ENCODE measurements around the gene WASHC4.

The WASHC4 gene

GRCh38 chr12:105109465-105110212 lies 2.1 kb downstream of the WASHC4 start:
- H3K4me1 ChIP-seq (ENCODE audit: insufficient read depth, low read length, severe bottlenecking) = peaks cover 17% of the 10 kb centered on the region
- H3K9ac ChIP-seq (ENCODE audit: low read length) = peak overlapping the region; percentile 97
- H3F3A ChIP-seq (ENCODE audit: insufficient read depth, low read length) = no peaks in the 10 kb centered on the region
- no peaks in the 10 kb centered on the region for H4K20me1 ChIP-seq (ENCODE audit: insufficient read depth, low read length)
- H3K9me3 ChIP-seq (ENCODE audit: low read length) = no peaks in the 10 kb centered on the region
- peak overlapping the region; percentile 97 for H3K4me3 ChIP-seq (ENCODE audit: low read depth, low read length, poor library complexity, severe bottlenecking)
- H3K79me2 ChIP-seq (ENCODE audit: insufficient read depth, low read length) = peaks cover 50% of the 10 kb centered on the region
- TF ChIP-seq CTCF (IDR thresholded peaks at IDR 0.05; ENCODE audit: low read length) (no peak), EZH2 (IDR thresholded peaks at IDR 0.05; ENCODE audit: borderline replicate concordance, low read length) (no peak)
- H3K36me3 ChIP-seq (ENCODE audit: insufficient read depth, low read length) = peaks cover 32% of the 10 kb centered on the region
- no peaks in the 10 kb centered on the region for H3K27me3 ChIP-seq (ENCODE audit: insufficient read depth, low read length)
- H3K9me2 ChIP-seq (ENCODE audit: low read depth, low read length) = no peaks in the 10 kb centered on the region
- H2AFZ ChIP-seq (ENCODE audit: low read length) = no peak overlapping the region
- peak overlapping the region; percentile 62 for H3K27ac ChIP-seq (ENCODE audit: low read depth, low read length, poor library complexity, severe bottlenecking)
- H3K4me2 ChIP-seq (ENCODE audit: low read length) = peak overlapping the region; percentile 76

GRCh38 chr12:105110851-105111250 lies 3.3 kb downstream of the WASHC4 start:
- peaks cover 42% of the 10 kb centered on the region for H3K36me3 ChIP-seq (ENCODE audit: insufficient read depth, low read length)
- no peak overlapping the region for H2AFZ ChIP-seq (ENCODE audit: low read length)
- H3K9me2 ChIP-seq (ENCODE audit: low read depth, low read length) = no peaks in the 10 kb centered on the region
- H3K27me3 ChIP-seq (ENCODE audit: insufficient read depth, low read length) = no peaks in the 10 kb centered on the region
- no peak overlapping the region for H3K9ac ChIP-seq (ENCODE audit: low read length)
- peaks cover 50% of the 10 kb centered on the region for H3K79me2 ChIP-seq (ENCODE audit: insufficient read depth, low read length)
- no peak overlapping the region for H3K4me2 ChIP-seq (ENCODE audit: low read length)
- peaks cover 17% of the 10 kb centered on the region for H3K4me1 ChIP-seq (ENCODE audit: insufficient read depth, low read length, severe bottlenecking)
- no peaks in the 10 kb centered on the region for H3F3A ChIP-seq (ENCODE audit: insufficient read depth, low read length)
- no peaks in the 10 kb centered on the region for H3K9me3 ChIP-seq (ENCODE audit: low read length)
- no peaks in the 10 kb centered on the region for H4K20me1 ChIP-seq (ENCODE audit: insufficient read depth, low read length)
- TF ChIP-seq EZH2 (IDR thresholded peaks at IDR 0.05; ENCODE audit: borderline replicate concordance, low read length) (no peak), CTCF (IDR thresholded peaks at IDR 0.05; ENCODE audit: low read length) (no peak)
- H3K4me3 ChIP-seq (ENCODE audit: low read depth, low read length, poor library complexity, severe bottlenecking) = no peak overlapping the region
- H3K27ac ChIP-seq (ENCODE audit: low read depth, low read length, poor library complexity, severe bottlenecking) = no peak overlapping the region

- H4K20me1 ChIP-seq (ENCODE audit: insufficient read depth, low read length) = no peaks in the 10 kb centered on the region
- H3K4me2 ChIP-seq (ENCODE audit: low read length) = no peak overlapping the region
These were observed 5.6 kb downstream of the WASHC4 start for GRCh38 chr12:105113094-105113493.

More at GRCh38 chr12:105113094-105113493, 5.6 kb downstream of the WASHC4 start:
- H3K79me2 ChIP-seq (ENCODE audit: insufficient read depth, low read length) = peaks cover 50% of the 10 kb centered on the region
- H3K4me1 ChIP-seq (ENCODE audit: insufficient read depth, low read length, severe bottlenecking) = peaks cover 11% of the 10 kb centered on the region
- no peak overlapping the region for H3K9ac ChIP-seq (ENCODE audit: low read length)
- no peaks in the 10 kb centered on the region for H3K9me2 ChIP-seq (ENCODE audit: low read depth, low read length)
- H3K4me3 ChIP-seq (ENCODE audit: low read depth, low read length, poor library complexity, severe bottlenecking) = no peak overlapping the region
- H3K27me3 ChIP-seq (ENCODE audit: insufficient read depth, low read length) = no peaks in the 10 kb centered on the region
- TF ChIP-seq EZH2 (IDR thresholded peaks at IDR 0.05; ENCODE audit: borderline replicate concordance, low read length) (no peak), CTCF (IDR thresholded peaks at IDR 0.05; ENCODE audit: low read length) (no peak)
- H3K36me3 ChIP-seq (ENCODE audit: insufficient read depth, low read length) = peaks cover 62% of the 10 kb centered on the region
- no peak overlapping the region for H2AFZ ChIP-seq (ENCODE audit: low read length)
- H3K9me3 ChIP-seq (ENCODE audit: low read length) = no peaks in the 10 kb centered on the region
- no peak overlapping the region for H3K27ac ChIP-seq (ENCODE audit: low read depth, low read length, poor library complexity, severe bottlenecking)
- no peaks in the 10 kb centered on the region for H3F3A ChIP-seq (ENCODE audit: insufficient read depth, low read length)
